GM21717 (cell line): ENCODE measurements around the gene RAB11FIP4.

Source experiments
- ATAC-seq: cut with Tn5 transposase; IDR thresholded peaks from one replicate; pipeline ENCODE4 v1.9.1; 2021; ENCODE audit warnings: mild to moderate bottlenecking, moderate library complexity; ENCODE audit not compliant: unreplicated experiment

The RAB11FIP4 gene

DNA sequence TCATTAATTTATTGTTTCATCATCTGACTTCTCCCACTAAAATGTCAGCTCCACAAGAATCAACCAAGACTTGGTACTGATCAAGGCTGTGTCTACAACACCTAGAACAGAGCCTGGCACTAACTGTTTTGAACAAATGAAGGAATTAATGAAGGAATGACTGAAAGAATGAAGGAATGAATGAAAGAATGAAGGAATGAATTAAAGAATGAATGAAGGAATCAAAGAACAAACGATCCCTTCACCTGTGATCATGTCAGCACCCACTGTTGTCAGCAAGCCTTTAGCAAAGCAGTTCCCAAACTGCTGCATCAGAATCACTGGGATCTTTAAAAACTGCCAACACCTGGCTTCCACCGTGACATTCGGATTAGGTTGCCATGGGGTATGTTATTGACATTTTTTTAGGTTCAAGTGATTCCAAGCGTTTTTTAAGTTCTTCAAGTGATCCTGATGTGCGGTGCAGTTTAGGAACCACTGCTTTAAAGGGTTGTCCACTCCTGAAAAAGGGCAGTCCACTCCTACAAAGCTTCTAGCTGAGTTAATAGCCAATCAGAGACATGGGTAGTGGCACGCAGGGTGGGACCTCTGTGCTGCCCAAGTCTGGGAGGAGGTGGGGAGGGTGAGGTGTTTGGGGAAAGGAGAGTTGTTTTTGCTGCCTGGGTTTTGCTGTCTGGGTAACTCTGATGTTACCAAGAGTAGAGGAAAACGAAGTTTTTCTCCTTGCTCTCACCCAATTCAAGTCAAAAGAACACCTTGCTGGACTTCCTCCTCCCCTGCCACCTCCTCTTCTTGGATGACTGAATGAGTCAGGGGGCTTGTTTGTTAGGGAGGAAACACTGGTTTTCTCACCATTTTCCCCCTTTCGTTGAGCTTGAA lies 89.7 kb downstream of the RAB11FIP4 start:
- no peak for ATAC-seq

DNA sequence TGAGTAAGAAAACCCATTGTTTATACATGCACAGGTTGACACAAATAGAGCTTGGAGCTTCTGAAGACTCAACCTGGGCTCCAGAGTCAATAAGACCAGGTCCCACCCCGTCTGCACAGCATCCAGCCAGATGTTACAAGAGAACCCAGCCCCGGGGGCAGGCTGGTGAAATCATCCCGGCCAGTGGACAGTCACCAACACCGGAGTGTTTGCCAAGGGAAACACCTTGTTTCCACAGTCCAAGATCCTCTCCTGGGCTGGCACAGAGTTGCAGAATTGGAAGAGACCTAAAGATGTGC lies 90.3 kb downstream of the RAB11FIP4 start:
- no peak for ATAC-seq

- no peak for ATAC-seq
Measured at GRCh38 chr17:31484821-31485220, 93.3 kb downstream of the RAB11FIP4 start.

GRCh38 chr17:31486351-31487062 lies 95.0 kb downstream of the RAB11FIP4 start:
- no peak for ATAC-seq

- ATAC-seq, result no peak
Measured at GRCh38 chr17:31487063-31487647, 95.7 kb downstream of the RAB11FIP4 start.

GRCh38 chr17:31487648-31488263 lies 96.3 kb downstream of the RAB11FIP4 start:
- peak; percentile 47 for ATAC-seq

DNA sequence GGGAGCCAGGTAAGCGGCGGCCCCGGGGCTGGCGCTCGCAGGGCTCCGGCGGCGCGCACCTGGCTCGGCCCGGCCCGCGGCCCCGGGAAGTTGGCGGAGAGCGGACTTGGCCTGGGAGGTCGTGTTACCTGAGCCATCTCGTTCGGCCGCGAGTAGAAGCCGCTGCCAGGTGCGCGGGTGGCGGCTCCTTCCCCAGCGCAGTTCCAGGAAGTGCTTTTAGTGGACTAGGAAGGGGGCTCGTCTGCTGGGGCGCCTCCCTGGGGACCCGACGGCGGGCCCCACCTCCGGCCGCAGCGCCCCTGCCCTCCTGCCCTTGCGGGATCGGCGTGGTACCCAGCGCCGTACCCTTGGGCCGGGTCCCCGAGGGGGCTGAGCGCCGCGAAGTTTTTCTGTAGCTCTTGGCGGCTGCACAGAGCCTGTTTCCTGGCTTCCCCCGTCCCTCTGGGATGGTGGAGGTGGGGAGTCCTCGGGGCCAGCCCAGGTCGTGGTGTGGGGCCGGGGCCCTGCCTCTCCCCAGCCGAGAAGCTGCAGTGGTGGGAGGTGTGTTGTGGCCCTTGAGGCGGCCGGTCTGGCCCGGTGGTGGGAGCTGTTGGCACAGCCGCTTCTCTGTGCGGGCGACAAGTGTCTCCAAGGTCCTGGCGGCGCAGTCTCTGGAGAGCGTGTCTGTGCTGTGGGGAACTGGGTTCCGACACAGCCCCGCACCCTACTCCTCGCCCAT lies 96.9 kb downstream of the RAB11FIP4 start:
- ATAC-seq, result peak; percentile 23

GRCh38 chr17:31488982-31489294 lies 97.5 kb downstream of the RAB11FIP4 start:
- ATAC-seq, result no peak

GRCh38 chr17:31489295-31490018 lies 98.0 kb downstream of the RAB11FIP4 start:
- no peak for ATAC-seq

GRCh38 chr17:31490019-31490650 lies 98.7 kb downstream of the RAB11FIP4 start:
- ATAC-seq, result no peak

- ATAC-seq, result no peak
Measured at GRCh38 chr17:31490671-31491375, 99.3 kb downstream of the RAB11FIP4 start.

DNA sequence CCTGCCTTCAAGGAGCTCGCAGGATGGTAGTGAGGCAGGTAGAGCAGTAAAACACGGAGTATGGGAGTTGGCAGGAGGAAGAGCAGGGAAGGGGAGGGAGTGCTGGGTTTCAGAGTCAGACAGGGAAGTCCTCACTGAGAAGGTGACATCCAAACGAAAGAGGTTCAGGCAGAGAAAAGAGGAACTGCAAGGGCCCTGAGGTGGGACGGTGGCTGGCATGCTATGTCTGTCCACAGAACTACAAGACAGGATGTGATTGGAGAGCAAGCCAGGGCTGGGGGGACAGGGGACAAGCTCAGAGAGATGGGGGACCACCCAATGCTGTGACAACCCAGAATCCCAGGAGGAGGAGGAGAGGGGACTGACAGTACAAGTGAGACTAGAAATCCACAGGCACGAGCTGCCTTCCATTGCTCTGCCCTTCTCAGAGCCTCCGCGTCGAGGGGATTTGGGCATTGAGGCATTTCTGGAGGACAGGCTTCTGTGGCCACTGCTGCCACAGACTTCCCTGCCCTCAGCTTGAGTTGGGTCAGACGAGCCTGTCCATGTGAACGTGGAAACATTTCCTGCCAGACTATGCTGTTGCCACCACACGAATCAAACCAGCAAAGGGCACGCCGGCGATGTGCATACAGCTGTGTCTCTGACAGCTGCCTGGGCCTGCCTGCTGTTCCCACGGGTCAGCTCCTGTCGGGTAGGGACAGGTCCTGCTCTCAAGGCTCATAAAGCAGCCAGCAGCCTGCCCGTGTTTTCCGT lies 100.1 kb downstream of the RAB11FIP4 start:
- ATAC-seq, result no peak

- ATAC-seq, result no peak
Measured at GRCh38 chr17:31492206-31492605, 100.7 kb downstream of the RAB11FIP4 start.

DNA sequence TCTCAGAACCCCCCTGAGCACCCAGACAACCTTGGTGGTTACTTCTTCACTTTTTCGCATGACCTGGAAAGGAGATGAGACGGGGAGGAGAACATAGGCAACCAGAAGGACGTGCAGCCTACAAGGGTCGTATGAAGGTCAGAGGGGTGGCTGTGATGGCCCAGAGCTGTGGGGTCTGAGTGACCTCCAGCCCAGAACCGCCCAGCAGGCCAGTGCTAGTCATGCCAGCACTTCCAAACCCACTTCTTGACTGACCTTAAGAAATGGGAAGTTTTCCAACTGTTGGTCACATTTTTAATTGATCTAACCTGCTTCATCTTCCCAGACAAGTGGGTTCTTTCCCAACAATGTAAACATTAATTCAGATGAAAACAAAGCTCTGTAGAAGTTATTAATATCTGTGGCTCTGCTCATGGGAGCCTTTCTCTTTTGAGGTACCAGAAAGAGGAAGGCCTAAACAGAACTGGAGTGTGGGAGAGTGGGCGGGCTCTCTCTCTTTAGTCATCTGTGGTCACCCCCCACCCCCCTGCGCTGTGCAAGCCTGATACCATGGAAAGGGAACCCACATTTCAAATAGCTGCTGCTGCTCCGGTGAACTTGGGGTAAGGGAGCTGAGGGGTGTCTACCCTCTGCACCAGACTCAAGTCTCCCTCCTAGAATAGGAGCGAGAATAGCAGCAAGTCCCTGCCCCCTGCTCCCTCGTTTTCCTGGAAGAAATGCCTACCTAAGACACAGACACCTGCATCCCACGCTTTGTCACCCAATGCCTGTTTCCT lies 101.6 kb downstream of the RAB11FIP4 start:
- no peak for ATAC-seq

- no peak for ATAC-seq
Measured at GRCh38 chr17:31493656-31494155, 102.2 kb downstream of the RAB11FIP4 start.

DNA sequence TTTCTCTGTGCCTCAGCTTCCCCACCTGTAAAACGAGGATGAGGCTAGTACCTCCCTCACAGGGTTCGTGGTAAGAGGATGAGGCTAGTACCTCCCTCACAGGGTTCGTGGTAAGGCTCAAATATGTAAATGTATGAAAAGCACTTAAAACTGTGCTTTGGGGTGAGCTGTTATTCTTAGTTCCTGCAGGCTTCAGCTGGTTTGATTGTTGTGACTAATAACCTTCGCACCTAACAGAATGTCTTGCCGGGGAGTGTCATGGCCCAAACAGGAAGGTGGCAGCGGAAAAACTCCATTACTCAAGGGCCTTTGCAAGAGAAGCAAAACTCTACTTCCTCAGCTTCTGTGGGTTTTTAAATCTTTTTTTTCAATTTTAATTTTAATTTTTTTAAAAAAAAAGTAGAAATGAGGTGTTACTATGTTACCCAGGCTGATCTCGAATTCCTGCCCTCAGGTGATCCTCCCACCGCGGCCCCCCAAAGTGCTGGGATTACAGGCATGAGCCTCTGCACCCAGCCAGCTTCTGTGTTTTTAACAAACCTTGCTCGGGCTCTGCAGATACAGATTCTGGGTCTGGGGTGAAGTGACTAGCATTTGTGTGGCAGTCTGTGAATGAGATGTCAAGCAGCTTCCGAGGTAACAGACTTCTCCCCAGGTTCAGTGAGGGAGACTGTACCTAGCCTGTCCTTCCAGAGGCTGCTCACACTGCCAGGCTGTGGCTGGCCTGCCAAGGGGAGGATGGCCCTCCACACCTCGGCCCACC lies 103.0 kb downstream of the RAB11FIP4 start:
- peak; percentile 49 for ATAC-seq
